ENCODE data around the gene LRP1-AS. TPM values are rescaled to one million over a fixed set of nuclear protein-coding genes. Genes with fewer than 3 reads are reported as not detected.

Gene LRP1-AS
- total RNA-seq, 1 experiment from 2014 or later, result not detected

DNA sequence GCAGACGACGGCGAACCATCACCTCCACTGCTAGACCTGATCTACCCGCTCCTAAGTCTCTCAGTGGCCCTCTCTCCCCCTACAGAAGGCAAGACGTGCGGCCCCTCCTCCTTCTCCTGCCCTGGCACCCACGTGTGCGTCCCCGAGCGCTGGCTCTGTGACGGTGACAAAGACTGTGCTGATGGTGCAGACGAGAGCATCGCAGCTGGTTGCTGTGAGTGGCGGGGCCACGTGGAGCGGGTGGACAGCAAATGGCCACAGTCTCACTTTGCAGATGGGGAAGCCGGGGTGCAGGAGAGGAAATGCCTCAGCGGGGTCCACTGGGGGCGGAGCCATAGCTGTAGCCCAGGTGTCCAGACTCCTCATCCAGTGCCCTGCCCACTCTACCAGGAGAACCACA lies 47.8 kb upstream of the LRP1-AS start:
- H3K4me1 ChIP-seq (ENCODE audit: control insufficient read depth, insufficient read depth, low read length), result no peaks in the 10 kb centered on the region
- ATAC-seq (no peak), DNase-seq (ENCODE audit: low read depth, low spot score) (no peak)
- no peaks in the 10 kb centered on the region for H3K9me3 ChIP-seq (ENCODE audit: control insufficient read depth, insufficient read depth, low read depth, low read length)
- ChIA-PET CTCF (no interaction called here), POLR2A (no interaction called here)
- no peaks in the 10 kb centered on the region for H3K27me3 ChIP-seq (ENCODE audit: control insufficient read depth, insufficient read depth, low read length)
- H3K4me3 ChIP-seq (ENCODE audit: low read depth in 2 of 2, low read length in 2 of 2), result no peak overlapping the region
- no peak overlapping the region for H3K27ac ChIP-seq (ENCODE audit: low read length)
- no TSS peak for BruUV-seq (replicated peaks)
- no peak for TF ChIP-seq SIN3A (IDR thresholded peaks at IDR 0.05; ENCODE audit: borderline replicate concordance, insufficient read depth, low read depth, low read length)
- TF ChIP-seq, protein P1, sequence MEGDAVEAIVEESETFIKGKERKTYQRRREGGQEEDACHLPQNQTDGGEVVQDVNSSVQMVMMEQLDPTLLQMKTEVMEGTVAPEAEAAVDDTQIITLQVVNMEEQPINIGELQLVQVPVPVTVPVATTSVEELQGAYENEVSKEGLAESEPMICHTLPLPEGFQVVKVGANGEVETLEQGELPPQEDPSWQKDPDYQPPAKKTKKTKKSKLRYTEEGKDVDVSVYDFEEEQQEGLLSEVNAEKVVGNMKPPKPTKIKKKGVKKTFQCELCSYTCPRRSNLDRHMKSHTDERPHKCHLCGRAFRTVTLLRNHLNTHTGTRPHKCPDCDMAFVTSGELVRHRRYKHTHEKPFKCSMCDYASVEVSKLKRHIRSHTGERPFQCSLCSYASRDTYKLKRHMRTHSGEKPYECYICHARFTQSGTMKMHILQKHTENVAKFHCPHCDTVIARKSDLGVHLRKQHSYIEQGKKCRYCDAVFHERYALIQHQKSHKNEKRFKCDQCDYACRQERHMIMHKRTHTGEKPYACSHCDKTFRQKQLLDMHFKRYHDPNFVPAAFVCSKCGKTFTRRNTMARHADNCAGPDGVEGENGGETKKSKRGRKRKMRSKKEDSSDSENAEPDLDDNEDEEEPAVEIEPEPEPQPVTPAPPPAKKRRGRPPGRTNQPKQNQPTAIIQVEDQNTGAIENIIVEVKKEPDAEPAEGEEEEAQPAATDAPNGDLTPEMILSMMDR (IDR thresholded peaks at IDR 0.05), result no peak
- TF ChIP-seq POLR2AphosphoS5 (IDR thresholded peaks at IDR 0.05; ENCODE audit: low read depth, low read length), result no peak
- TF ChIP-seq TCF7L2 (IDR thresholded peaks at IDR 0.05; ENCODE audit: low read depth, low read length), result no peak
- TF ChIP-seq REST (IDR thresholded peaks at IDR 0.05; ENCODE audit: insufficient read depth in 1 of 2, low read depth in 2 of 2, low read length in 1 of 2), result no peak
- intact Hi-C loops (cut with micrococcal nuclease; ENCODE audit: unreplicated experiment), result no loop called here
- in situ Hi-C loops (cut with HindIII; ENCODE audit: low pct_unique_long_range_greater_than_20kb, low sequenced_read_pairs), result no loop called here
- H3K36me3 ChIP-seq (ENCODE audit: control insufficient read depth, insufficient read depth, low read length), result no peaks in the 10 kb centered on the region

DNA sequence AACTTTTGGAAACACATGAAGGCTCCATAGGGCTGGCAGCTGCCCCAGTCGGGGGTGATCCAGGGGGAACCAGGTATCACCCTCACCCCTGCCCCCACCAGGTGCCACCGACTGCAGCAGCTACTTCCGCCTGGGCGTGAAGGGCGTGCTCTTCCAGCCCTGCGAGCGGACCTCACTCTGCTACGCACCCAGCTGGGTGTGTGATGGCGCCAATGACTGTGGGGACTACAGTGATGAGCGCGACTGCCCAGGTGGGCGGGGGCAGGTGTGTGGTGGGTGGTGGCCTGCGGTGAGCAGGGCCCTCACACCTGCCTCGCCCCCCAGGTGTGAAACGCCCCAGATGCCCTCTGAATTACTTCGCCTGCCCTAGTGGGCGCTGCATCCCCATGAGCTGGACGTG lies 46.8 kb upstream of the LRP1-AS start:
- Histone ChIP-seq H3K27ac (ENCODE audit: low read length) (no peak overlapping the region), H3K27me3 (ENCODE audit: control insufficient read depth, insufficient read depth, low read length) (no peaks in the 10 kb centered on the region), H3K36me3 (ENCODE audit: control insufficient read depth, insufficient read depth, low read length) (no peaks in the 10 kb centered on the region), H3K4me1 (ENCODE audit: control insufficient read depth, insufficient read depth, low read length) (no peaks in the 10 kb centered on the region), H3K9me3 (ENCODE audit: control insufficient read depth, insufficient read depth, low read depth, low read length) (no peaks in the 10 kb centered on the region), H3K4me3 (ENCODE audit: low read depth in 2 of 2, low read length in 2 of 2) (no peak overlapping the region)
- DNase-seq (ENCODE audit: low read depth, low spot score) (no peak), ATAC-seq (no peak)
- intact Hi-C loops (cut with micrococcal nuclease; ENCODE audit: unreplicated experiment) (no loop called here), in situ Hi-C loops (cut with HindIII; ENCODE audit: low pct_unique_long_range_greater_than_20kb, low sequenced_read_pairs) (no loop called here)
- ChIA-PET POLR2A (no interaction called here), CTCF (no interaction called here)
- BruUV-seq (replicated peaks), result no TSS peak
- TF ChIP-seq REST (IDR thresholded peaks at IDR 0.05; ENCODE audit: insufficient read depth in 1 of 2, low read depth in 2 of 2, low read length in 1 of 2) (no peak), SIN3A (IDR thresholded peaks at IDR 0.05; ENCODE audit: borderline replicate concordance, insufficient read depth, low read depth, low read length) (no peak), POLR2AphosphoS5 (IDR thresholded peaks at IDR 0.05; ENCODE audit: low read depth, low read length) (no peak), TCF7L2 (IDR thresholded peaks at IDR 0.05; ENCODE audit: low read depth, low read length) (no peak)
- TF ChIP-seq, protein P1 (IDR thresholded peaks at IDR 0.05), result no peak
